WTC11 (cell line): Measurements from ENCODE around the gene ICA1L. TPM values are rescaled to one million over a fixed set of nuclear protein-coding genes. Genes with fewer than 3 reads are reported as not detected.

ENCODE experiments used
- ATAC-seq: fragments of 200-7000 bp; cut with Tn5 transposase; 2 replicates; pipeline ENCODE4 v1.10.0; 2021; ENCODE audit warnings: mild to moderate bottlenecking, moderate library complexity
- CTCF ChIA-PET: fragments of 300-600 bp; sonication (Branson Sonifier 250); formaldehyde crosslinking; loops from one replicate; lab custom pipeline; 2021; ENCODE audit warnings: antibody characterized with exemption; lab: Charles Lee
- POLR2A ChIA-PET: fragments of 350-600 bp; sonication (Branson Sonifier 250); formaldehyde crosslinking; loops from one replicate; lab custom pipeline; 2021; ENCODE audit warnings: antibody characterized with exemption; lab: Charles Lee
- DNase-seq: peaks from one replicate; pipeline ENCODE4 v3.0.0; 2021; ENCODE audit warnings: low spot score
- H3K27ac Mint-ChIP-seq: 2 replicates; pipeline ENCODE4 v1.8.0; 2021; ENCODE audit warnings: mixed read lengths
- H3K27me3 Mint-ChIP-seq: 2 replicates; pipeline ENCODE4 v1.8.0; 2021; ENCODE audit warnings: low read depth, mild to moderate bottlenecking, moderate library complexity, mixed read lengths
- H3K36me3 Mint-ChIP-seq: 2 replicates; pipeline ENCODE4 v1.8.0; 2021; ENCODE audit warnings: mixed read lengths
- H3K4me1 Mint-ChIP-seq: 2 replicates; pipeline ENCODE4 v1.8.0; 2022; ENCODE audit warnings: mixed read lengths
- H3K4me3 Mint-ChIP-seq: 2 replicates; pipeline ENCODE4 v1.8.0; 2021; ENCODE audit warnings: mild to moderate bottlenecking, moderate library complexity, mixed read lengths
- H3K9me3 Mint-ChIP-seq: 2 replicates; pipeline ENCODE4 v1.8.0; 2021; ENCODE audit warnings: mixed read lengths
- ETV6 ChIP-seq: sonication (generic); formaldehyde crosslinking; IDR thresholded peaks from 2 replicates; pipeline ENCODE4 v1.8.1; 2022; ENCODE audit warnings: mild to moderate bottlenecking, missing genetic modification reagents
- FOXJ3 ChIP-seq: sonication (generic); formaldehyde crosslinking; IDR thresholded peaks from 2 replicates; pipeline ENCODE4 v1.9.0; 2021; ENCODE audit warnings: missing genetic modification reagents, mild to moderate bottlenecking, borderline replicate concordance
- JAZF1 ChIP-seq: fragments of 250-450 bp; sonication (Bioruptor Pico); IDR thresholded peaks from 2 replicates; pipeline ENCODE4 v1.9.0; 2021; ENCODE audit warnings: moderate library complexity, mild to moderate bottlenecking, inconsistent platforms
- KAT7 ChIP-seq: sonication (generic); formaldehyde crosslinking; IDR thresholded peaks from 2 replicates; pipeline ENCODE4 v1.8.1; 2023; ENCODE audit warnings: missing genetic modification reagents, mild to moderate bottlenecking, borderline replicate concordance
- MYBL2 ChIP-seq: sonication (generic); formaldehyde crosslinking; IDR thresholded peaks from 2 replicates; pipeline ENCODE4 v1.8.1; 2023; ENCODE audit warnings: mild to moderate bottlenecking, moderate library complexity, missing genetic modification reagents
- NFE2L1 ChIP-seq: sonication (generic); formaldehyde crosslinking; IDR thresholded peaks from 2 replicates; pipeline ENCODE4 v1.8.1; 2023; ENCODE audit warnings: missing genetic modification reagents
- RELA ChIP-seq: sonication (generic); formaldehyde crosslinking; IDR thresholded peaks from 2 replicates; pipeline ENCODE4 v1.8.1; 2022; ENCODE audit warnings: missing genetic modification reagents, mild to moderate bottlenecking, borderline replicate concordance
- ZNF232 ChIP-seq: sonication (generic); formaldehyde crosslinking; IDR thresholded peaks from 2 replicates; pipeline ENCODE4 v1.8.0; 2022; ENCODE audit warnings: mild to moderate bottlenecking, missing genetic modification reagents
- ZNF416 ChIP-seq: fragments of 250-450 bp; sonication (Bioruptor Pico); IDR thresholded peaks from 2 replicates; pipeline ENCODE4 v1.9.0; 2021; ENCODE audit warnings: mild to moderate bottlenecking, inconsistent platforms
- ZNF423 ChIP-seq: fragments of 250-450 bp; sonication (Bioruptor Pico); IDR thresholded peaks from 2 replicates; pipeline ENCODE4 v2.1.2; 2022; ENCODE audit warnings: mild to moderate bottlenecking, moderate library complexity
- total RNA-seq: library from RNA; stranded (reverse); gene quantifications from 3 replicates; pipeline ENCODE4 v1.2.3, GENCODE V29; 2021
- TF ChIP-seq, protein P1 (sequence below): sonication (generic); formaldehyde crosslinking; IDR thresholded peaks from 2 replicates; pipeline ENCODE4 v1.8.1; 2023; ENCODE audit warnings: mild to moderate bottlenecking, missing genetic modification reagents, borderline replicate concordance
- TF ChIP-seq, protein P2 (sequence below): sonication (generic); formaldehyde crosslinking; IDR thresholded peaks from 2 replicates; pipeline ENCODE4 v1.8.0; 2023; ENCODE audit warnings: mild to moderate bottlenecking, missing genetic modification reagents
- TF ChIP-seq, protein P3 (sequence below): sonication (generic); formaldehyde crosslinking; IDR thresholded peaks from 2 replicates; pipeline ENCODE4 v1.8.1; 2022; ENCODE audit warnings: low read depth, missing genetic modification reagents, borderline replicate concordance
- TF ChIP-seq, protein P4 (sequence below): sonication (generic); formaldehyde crosslinking; IDR thresholded peaks from 2 replicates; pipeline ENCODE4 v1.8.0; 2022; ENCODE audit warnings: mild to moderate bottlenecking, missing genetic modification reagents

The ICA1L gene
- total RNA-seq, 1 experiment from 2014 or later = 3.1 TPM

DNA sequence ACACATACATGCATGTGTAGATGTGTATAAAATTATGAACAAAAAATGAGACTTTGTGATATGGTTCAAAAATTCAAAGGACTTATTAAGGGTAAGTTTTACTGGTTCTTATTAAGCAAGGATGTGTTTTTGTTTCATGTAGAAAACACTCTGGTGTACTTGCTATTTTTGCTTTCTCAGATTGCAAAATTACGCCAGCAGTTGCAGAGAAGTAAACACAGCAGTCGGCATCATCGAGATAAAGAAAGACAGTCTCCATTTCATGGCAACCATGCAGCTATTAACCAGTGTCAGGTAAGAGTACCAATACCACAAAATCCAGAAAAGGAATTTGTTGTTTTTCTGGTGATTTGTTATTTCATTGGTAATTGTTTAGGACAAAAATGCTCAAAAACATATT lies 145.5 kb downstream of the ICA1L start (continued):
- TF ChIP-seq, protein P1, sequence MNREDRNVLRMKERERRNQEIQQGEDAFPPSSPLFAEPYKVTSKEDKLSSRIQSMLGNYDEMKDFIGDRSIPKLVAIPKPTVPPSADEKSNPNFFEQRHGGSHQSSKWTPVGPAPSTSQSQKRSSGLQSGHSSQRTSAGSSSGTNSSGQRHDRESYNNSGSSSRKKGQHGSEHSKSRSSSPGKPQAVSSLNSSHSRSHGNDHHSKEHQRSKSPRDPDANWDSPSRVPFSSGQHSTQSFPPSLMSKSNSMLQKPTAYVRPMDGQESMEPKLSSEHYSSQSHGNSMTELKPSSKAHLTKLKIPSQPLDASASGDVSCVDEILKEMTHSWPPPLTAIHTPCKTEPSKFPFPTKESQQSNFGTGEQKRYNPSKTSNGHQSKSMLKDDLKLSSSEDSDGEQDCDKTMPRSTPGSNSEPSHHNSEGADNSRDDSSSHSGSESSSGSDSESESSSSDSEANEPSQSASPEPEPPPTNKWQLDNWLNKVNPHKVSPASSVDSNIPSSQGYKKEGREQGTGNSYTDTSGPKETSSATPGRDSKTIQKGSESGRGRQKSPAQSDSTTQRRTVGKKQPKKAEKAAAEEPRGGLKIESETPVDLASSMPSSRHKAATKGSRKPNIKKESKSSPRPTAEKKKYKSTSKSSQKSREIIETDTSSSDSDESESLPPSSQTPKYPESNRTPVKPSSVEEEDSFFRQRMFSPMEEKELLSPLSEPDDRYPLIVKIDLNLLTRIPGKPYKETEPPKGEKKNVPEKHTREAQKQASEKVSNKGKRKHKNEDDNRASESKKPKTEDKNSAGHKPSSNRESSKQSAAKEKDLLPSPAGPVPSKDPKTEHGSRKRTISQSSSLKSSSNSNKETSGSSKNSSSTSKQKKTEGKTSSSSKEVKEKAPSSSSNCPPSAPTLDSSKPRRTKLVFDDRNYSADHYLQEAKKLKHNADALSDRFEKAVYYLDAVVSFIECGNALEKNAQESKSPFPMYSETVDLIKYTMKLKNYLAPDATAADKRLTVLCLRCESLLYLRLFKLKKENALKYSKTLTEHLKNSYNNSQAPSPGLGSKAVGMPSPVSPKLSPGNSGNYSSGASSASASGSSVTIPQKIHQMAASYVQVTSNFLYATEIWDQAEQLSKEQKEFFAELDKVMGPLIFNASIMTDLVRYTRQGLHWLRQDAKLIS = no peak
- TF ChIP-seq FOXJ3 (CRISPR knock-in tag) = no peak
- no peak for TF ChIP-seq ZNF423 (CRISPR knock-in tag)
- no peak for TF ChIP-seq JAZF1 (CRISPR knock-in tag)
- no peak for TF ChIP-seq ZNF232 (CRISPR knock-in tag)
- no peak for TF ChIP-seq RELA

DNA sequence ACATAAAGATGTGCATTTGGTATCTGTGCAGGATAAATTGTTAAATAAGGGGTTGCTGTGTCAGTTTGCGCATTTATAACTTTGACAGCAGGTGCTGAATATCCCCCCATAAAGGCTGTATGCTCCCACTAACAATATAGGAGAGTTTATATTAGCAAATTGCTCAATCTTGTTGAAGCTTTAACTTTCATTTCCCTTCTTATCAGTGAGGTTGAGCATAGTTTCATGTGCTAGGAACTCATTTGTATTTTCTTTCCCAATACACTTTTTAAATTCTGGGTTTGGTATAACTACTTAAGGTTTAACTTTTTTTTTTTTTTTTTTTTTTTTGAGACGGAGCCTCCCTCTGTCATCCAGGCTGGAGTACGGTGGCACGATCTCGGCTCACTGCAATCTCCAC lies 147.8 kb downstream of the ICA1L start:
- H3K27me3 Mint-ChIP-seq = no peaks in the 10 kb centered on the region
- POLR2A ChIA-PET = no interaction called here

More for the DNA sequence above, 147.8 kb downstream of the ICA1L start:
- Mint-ChIP-seq H3K9me3 (no peaks in the 10 kb centered on the region), H3K27ac (no peak overlapping the region), H3K36me3 (no peaks in the 10 kb centered on the region; the same call in none of the 2 replicates), H3K4me1 (no peaks in the 10 kb centered on the region), H3K4me3 (no peak overlapping the region)
- no peak for ATAC-seq
- DNase-seq = no peak
- TF ChIP-seq RELA = no peak
- TF ChIP-seq, protein P2, sequence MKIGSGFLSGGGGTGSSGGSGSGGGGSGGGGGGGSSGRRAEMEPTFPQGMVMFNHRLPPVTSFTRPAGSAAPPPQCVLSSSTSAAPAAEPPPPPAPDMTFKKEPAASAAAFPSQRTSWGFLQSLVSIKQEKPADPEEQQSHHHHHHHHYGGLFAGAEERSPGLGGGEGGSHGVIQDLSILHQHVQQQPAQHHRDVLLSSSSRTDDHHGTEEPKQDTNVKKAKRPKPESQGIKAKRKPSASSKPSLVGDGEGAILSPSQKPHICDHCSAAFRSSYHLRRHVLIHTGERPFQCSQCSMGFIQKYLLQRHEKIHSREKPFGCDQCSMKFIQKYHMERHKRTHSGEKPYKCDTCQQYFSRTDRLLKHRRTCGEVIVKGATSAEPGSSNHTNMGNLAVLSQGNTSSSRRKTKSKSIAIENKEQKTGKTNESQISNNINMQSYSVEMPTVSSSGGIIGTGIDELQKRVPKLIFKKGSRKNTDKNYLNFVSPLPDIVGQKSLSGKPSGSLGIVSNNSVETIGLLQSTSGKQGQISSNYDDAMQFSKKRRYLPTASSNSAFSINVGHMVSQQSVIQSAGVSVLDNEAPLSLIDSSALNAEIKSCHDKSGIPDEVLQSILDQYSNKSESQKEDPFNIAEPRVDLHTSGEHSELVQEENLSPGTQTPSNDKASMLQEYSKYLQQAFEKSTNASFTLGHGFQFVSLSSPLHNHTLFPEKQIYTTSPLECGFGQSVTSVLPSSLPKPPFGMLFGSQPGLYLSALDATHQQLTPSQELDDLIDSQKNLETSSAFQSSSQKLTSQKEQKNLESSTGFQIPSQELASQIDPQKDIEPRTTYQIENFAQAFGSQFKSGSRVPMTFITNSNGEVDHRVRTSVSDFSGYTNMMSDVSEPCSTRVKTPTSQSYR (CRISPR knock-in tag) = no peak
- TF ChIP-seq, protein P3, sequence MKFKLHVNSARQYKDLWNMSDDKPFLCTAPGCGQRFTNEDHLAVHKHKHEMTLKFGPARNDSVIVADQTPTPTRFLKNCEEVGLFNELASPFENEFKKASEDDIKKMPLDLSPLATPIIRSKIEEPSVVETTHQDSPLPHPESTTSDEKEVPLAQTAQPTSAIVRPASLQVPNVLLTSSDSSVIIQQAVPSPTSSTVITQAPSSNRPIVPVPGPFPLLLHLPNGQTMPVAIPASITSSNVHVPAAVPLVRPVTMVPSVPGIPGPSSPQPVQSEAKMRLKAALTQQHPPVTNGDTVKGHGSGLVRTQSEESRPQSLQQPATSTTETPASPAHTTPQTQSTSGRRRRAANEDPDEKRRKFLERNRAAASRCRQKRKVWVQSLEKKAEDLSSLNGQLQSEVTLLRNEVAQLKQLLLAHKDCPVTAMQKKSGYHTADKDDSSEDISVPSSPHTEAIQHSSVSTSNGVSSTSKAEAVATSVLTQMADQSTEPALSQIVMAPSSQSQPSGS (CRISPR knock-in tag) = no peak
- no peak for TF ChIP-seq MYBL2
- TF ChIP-seq ZNF416 = no peak
- TF ChIP-seq KAT7 = no peak
- no peak for TF ChIP-seq ETV6 (CRISPR knock-in tag)
- TF ChIP-seq NFE2L1 (CRISPR knock-in tag) = no peak
- TF ChIP-seq, protein P4, sequence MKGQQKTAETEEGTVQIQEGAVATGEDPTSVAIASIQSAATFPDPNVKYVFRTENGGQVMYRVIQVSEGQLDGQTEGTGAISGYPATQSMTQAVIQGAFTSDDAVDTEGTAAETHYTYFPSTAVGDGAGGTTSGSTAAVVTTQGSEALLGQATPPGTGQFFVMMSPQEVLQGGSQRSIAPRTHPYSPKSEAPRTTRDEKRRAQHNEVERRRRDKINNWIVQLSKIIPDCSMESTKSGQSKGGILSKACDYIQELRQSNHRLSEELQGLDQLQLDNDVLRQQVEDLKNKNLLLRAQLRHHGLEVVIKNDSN = no peak
- CTCF ChIA-PET = no interaction called here

Other genes with a start within 250 kb of the ICA1L start
- 18.1 to 23.2 TPM (median 23.1 TPM) in 3 replicates for gene FAM117B, start 236.8 kb downstream of the ICA1L start, total RNA-seq
- 130 to 146 TPM (median 144 TPM) in 3 replicates for gene WDR12, start 39.9 kb upstream of the ICA1L start, total RNA-seq
- gene CARF, start 40.5 kb upstream of the ICA1L start, total RNA-seq = 3.3 to 6.8 TPM (median 6.6 TPM) in 3 replicates
- gene NBEAL1, start 143.1 kb upstream of the ICA1L start, total RNA-seq = 7.7 to 10.5 TPM (median 8.5 TPM) in 3 replicates